Neural progenitor cell (in vitro differentiated cells): Measurements from ENCODE around the gene ADAMTS6. TPM values are rescaled to one million over a fixed set of nuclear protein-coding genes. Genes with fewer than 3 reads are reported as not detected.

ENCODE experiments used
- DNase-seq: peaks from one replicate; pipeline ENCODE4 v3.0.0-alpha.2; 2016; ENCODE audit warnings: low spot score
- H2AFZ ChIP-seq: fragments of 200-600 bp; sonication (generic); replicated peaks from 2 replicates; pipeline ENCODE4 v1.6.1; 2016; ENCODE audit warnings: antibody characterized with exemption
- H3F3A ChIP-seq: fragments of 200-600 bp; sonication (generic); 2 replicates; pipeline ENCODE4 v1.6.1; 2016; ENCODE audit warnings: antibody characterized with exemption, low read depth
- H3K27ac ChIP-seq: fragments of 200-600 bp; sonication (generic); 2 replicates; pipeline ENCODE4 v1.5.1; 2016; ENCODE audit warnings: mild to moderate bottlenecking
- H3K27me3 ChIP-seq: fragments of 200-600 bp; sonication (generic); 2 replicates; pipeline ENCODE4 v1.6.1; 2016; ENCODE audit warnings: mild to moderate bottlenecking, moderate library complexity
- H3K36me3 ChIP-seq: fragments of 200-600 bp; sonication (generic); 2 replicates; pipeline ENCODE4 v1.5.1; 2016
- H3K4me1 ChIP-seq: fragments of 200-600 bp; sonication (generic); 2 replicates; pipeline ENCODE4 v1.6.1; 2016; ENCODE audit warnings: mixed run types
- H3K4me2 ChIP-seq: fragments of 200-600 bp; sonication (generic); 2 replicates; pipeline ENCODE4 v1.6.1; 2016
- H3K4me3 ChIP-seq: fragments of 200-600 bp; sonication (generic); 2 replicates; pipeline ENCODE4 v1.5.1; 2016
- H3K79me2 ChIP-seq: fragments of 200-600 bp; sonication (generic); 2 replicates; pipeline ENCODE4 v1.6.1; 2016; ENCODE audit warnings: low read depth
- H3K9ac ChIP-seq: fragments of 200-600 bp; sonication (generic); 2 replicates; pipeline ENCODE4 v1.6.1; 2016
- H3K9me3 ChIP-seq: fragments of 200-600 bp; sonication (generic); 2 replicates; pipeline ENCODE4 v1.5.1; 2016; ENCODE audit warnings: low read depth
- H4K20me1 ChIP-seq: fragments of 200-600 bp; sonication (generic); 2 replicates; pipeline ENCODE4 v1.6.1; 2016; ENCODE audit warnings: low read depth
- H3K27ac Mint-ChIP-seq: 3 replicates; pipeline ENCODE4 v1.8.0; 2021; ENCODE audit warnings: mixed read lengths
- H3K27me3 Mint-ChIP-seq: 2 replicates; pipeline ENCODE4 v1.8.0; 2022; ENCODE audit warnings: low read depth, mild to moderate bottlenecking, inconsistent platforms, moderate library complexity, mixed read lengths; ENCODE audit not compliant: insufficient read depth
- H3K36me3 Mint-ChIP-seq: 3 replicates; pipeline ENCODE4 v1.8.0; 2021; ENCODE audit warnings: mixed read lengths
- H3K4me1 Mint-ChIP-seq: 3 replicates; pipeline ENCODE4 v1.8.0; 2021; ENCODE audit warnings: mixed read lengths
- H3K4me3 Mint-ChIP-seq: 3 replicates; pipeline ENCODE4 v1.8.0; 2021; ENCODE audit warnings: mild to moderate bottlenecking, moderate library complexity, mixed read lengths
- H3K9me3 Mint-ChIP-seq: 3 replicates; pipeline ENCODE4 v1.8.0; 2020; ENCODE audit warnings: mixed read lengths
- EZH2 ChIP-seq: fragments of 200-600 bp; sonication (generic); IDR thresholded peaks from 2 replicates; pipeline ENCODE4 v1.6.1; 2017; ENCODE audit warnings: antibody characterized with exemption, mild to moderate bottlenecking, moderate library complexity
- EZH2phosphoT487 ChIP-seq: fragments of 200-600 bp; sonication (generic); IDR thresholded peaks from 2 replicates; pipeline ENCODE4 v1.6.1; 2017; ENCODE audit warnings: antibody characterized with exemption
- total RNA-seq: library from RNA; depleted of rRNA; stranded (reverse); fragments of >200 nt; gene quantifications from 2 replicates; pipeline ENCODE4 v1.2.3, GENCODE V29; 2015; ENCODE audit warnings: low replicate concordance
- TF ChIP-seq, protein P1 (sequence below): fragments of 200-600 bp; sonication (generic); IDR thresholded peaks from 2 replicates; pipeline ENCODE4 v1.5.1; 2017; ENCODE audit warnings: antibody characterized with exemption, mild to moderate bottlenecking

Gene ADAMTS6
- total RNA-seq, 1 donor from 2014 or later: 14.3 TPM

GRCh38 chr5:65395526-65396155 is 86.1 kb downstream of the ADAMTS6 start:
- Mint-ChIP-seq H3K4me1 (peaks cover 4% of the 10 kb centered on the region), H3K36me3 (no peaks in the 10 kb centered on the region), H3K4me3 (no peak overlapping the region), H3K27me3 (no peaks in the 10 kb centered on the region), H3K9me3 (no peaks in the 10 kb centered on the region), H3K27ac (no peak overlapping the region)
- H2AFZ ChIP-seq: no peak overlapping the region
- no peaks in the 10 kb centered on the region for H3K79me2 ChIP-seq
- H3K27me3 ChIP-seq: no peaks in the 10 kb centered on the region
- H3F3A ChIP-seq: no peaks in the 10 kb centered on the region
- TF ChIP-seq EZH2 (no peak), EZH2phosphoT487 (no peak)
- TF ChIP-seq, protein P1, sequence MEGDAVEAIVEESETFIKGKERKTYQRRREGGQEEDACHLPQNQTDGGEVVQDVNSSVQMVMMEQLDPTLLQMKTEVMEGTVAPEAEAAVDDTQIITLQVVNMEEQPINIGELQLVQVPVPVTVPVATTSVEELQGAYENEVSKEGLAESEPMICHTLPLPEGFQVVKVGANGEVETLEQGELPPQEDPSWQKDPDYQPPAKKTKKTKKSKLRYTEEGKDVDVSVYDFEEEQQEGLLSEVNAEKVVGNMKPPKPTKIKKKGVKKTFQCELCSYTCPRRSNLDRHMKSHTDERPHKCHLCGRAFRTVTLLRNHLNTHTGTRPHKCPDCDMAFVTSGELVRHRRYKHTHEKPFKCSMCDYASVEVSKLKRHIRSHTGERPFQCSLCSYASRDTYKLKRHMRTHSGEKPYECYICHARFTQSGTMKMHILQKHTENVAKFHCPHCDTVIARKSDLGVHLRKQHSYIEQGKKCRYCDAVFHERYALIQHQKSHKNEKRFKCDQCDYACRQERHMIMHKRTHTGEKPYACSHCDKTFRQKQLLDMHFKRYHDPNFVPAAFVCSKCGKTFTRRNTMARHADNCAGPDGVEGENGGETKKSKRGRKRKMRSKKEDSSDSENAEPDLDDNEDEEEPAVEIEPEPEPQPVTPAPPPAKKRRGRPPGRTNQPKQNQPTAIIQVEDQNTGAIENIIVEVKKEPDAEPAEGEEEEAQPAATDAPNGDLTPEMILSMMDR: no peak
- no peaks in the 10 kb centered on the region for H4K20me1 ChIP-seq
- H3K9ac ChIP-seq: no peak overlapping the region
- no peak overlapping the region for H3K4me3 ChIP-seq
- H3K4me1 ChIP-seq: peaks cover 7% of the 10 kb centered on the region
- no peak for DNase-seq
- H3K36me3 ChIP-seq: no peaks in the 10 kb centered on the region
- no peak overlapping the region for H3K27ac ChIP-seq
- H3K9me3 ChIP-seq: no peaks in the 10 kb centered on the region
- H3K4me2 ChIP-seq: no peak overlapping the region

- no peaks in the 10 kb centered on the region for H3F3A ChIP-seq
- no peaks in the 10 kb centered on the region for H3K27me3 ChIP-seq
- no peak overlapping the region for H3K4me3 ChIP-seq
- H3K9me3 Mint-ChIP-seq: no peaks in the 10 kb centered on the region
- H2AFZ ChIP-seq: no peak overlapping the region
- H3K36me3 Mint-ChIP-seq: no peaks in the 10 kb centered on the region
- no peaks in the 10 kb centered on the region for H3K79me2 ChIP-seq
- H3K27ac ChIP-seq: no peak overlapping the region
- H3K4me2 ChIP-seq: no peak overlapping the region
- no peak overlapping the region for H3K9ac ChIP-seq
- TF ChIP-seq, protein P1: no peak
- TF ChIP-seq EZH2phosphoT487: no peak
- TF ChIP-seq EZH2: no peak
- H3K4me1 Mint-ChIP-seq: peaks cover 4% of the 10 kb centered on the region
- DNase-seq: peak; percentile 18
- no peaks in the 10 kb centered on the region for H3K36me3 ChIP-seq
- no peaks in the 10 kb centered on the region for H4K20me1 ChIP-seq
- no peak overlapping the region for H3K4me3 Mint-ChIP-seq
- H3K4me1 ChIP-seq: peaks cover 11% of the 10 kb centered on the region
- H3K27ac Mint-ChIP-seq: no peak overlapping the region
- no peaks in the 10 kb centered on the region for H3K27me3 Mint-ChIP-seq
- no peaks in the 10 kb centered on the region for H3K9me3 ChIP-seq
These were observed 87.6 kb downstream of the ADAMTS6 start for GRCh38 chr5:65394087-65394486.

GRCh38 chr5:65391591-65391990 is 90.1 kb downstream of the ADAMTS6 start:
- peaks cover 4% of the 10 kb centered on the region for H3K4me1 Mint-ChIP-seq
- TF ChIP-seq EZH2phosphoT487 (no peak), EZH2 (no peak)
- TF ChIP-seq, protein P1: no peak
- Histone ChIP-seq H2AFZ (no peak overlapping the region), H4K20me1 (no peaks in the 10 kb centered on the region), H3K36me3 (no peaks in the 10 kb centered on the region), H3F3A (no peaks in the 10 kb centered on the region), H3K27ac (no peak overlapping the region), H3K4me2 (no peak overlapping the region), H3K27me3 (no peaks in the 10 kb centered on the region), H3K9ac (no peak overlapping the region), H3K9me3 (no peaks in the 10 kb centered on the region), H3K4me1 (peaks cover 11% of the 10 kb centered on the region), H3K79me2 (no peaks in the 10 kb centered on the region), H3K4me3 (no peak overlapping the region)
- no peak overlapping the region for H3K27ac Mint-ChIP-seq
- H3K36me3 Mint-ChIP-seq: no peaks in the 10 kb centered on the region
- H3K27me3 Mint-ChIP-seq: no peaks in the 10 kb centered on the region
- no peak for DNase-seq
- no peaks in the 10 kb centered on the region for H3K9me3 Mint-ChIP-seq
- H3K4me3 Mint-ChIP-seq: no peak overlapping the region
